ENCODE measurements around the gene AGO3. TPM values are rescaled to one million over a fixed set of nuclear protein-coding genes. Genes with fewer than 3 reads are reported as not detected.

Gene AGO3
- total RNA-seq, 1 experiment from 2014 or later, result 50.1 TPM

GRCh38 chr1:35923791-35924221 is 7.1 kb upstream of the AGO3 start:
- CTCF ChIA-PET, result no interaction called here
- Histone ChIP-seq H3K36me3 (ENCODE audit: low read depth) (no peaks in the 10 kb centered on the region), H3K79me2 (ENCODE audit: low read depth) (no peaks in the 10 kb centered on the region), H3F3A (ENCODE audit: insufficient read depth, low read depth) (peaks cover 8% of the 10 kb centered on the region; the same call in 1 of the 2 replicates), H4K20me1 (ENCODE audit: insufficient read depth) (no peaks in the 10 kb centered on the region), H3K27ac (no peak overlapping the region), H3K4me3 (no peak overlapping the region), H3K9me3 (ENCODE audit: insufficient read depth, low read depth) (no peaks in the 10 kb centered on the region), H3K27me3 (ENCODE audit: insufficient read depth, low read depth) (no peaks in the 10 kb centered on the region), H3K4me2 (no peak overlapping the region), H3K4me1 (replicated peaks; ENCODE audit: insufficient read depth) (no peaks in the 10 kb centered on the region), H3K9me2 (ENCODE audit: insufficient read depth) (no peaks in the 10 kb centered on the region), H2AFZ (no peak overlapping the region)
- no peak for TF ChIP-seq EZH2 (IDR thresholded peaks at IDR 0.05; ENCODE audit: low read depth)
- TF ChIP-seq CTCF (conservative IDR thresholded peaks at IDR 0.05), result no peak
- intact Hi-C loops (cut with micrococcal nuclease; ENCODE audit: unreplicated experiment), result no loop called here
- DNase-seq, result no peak
- BruUV-seq (replicated peaks), result no TSS peak
- POLR2A ChIA-PET (ENCODE audit: unreplicated experiment), result no interaction called here

- Histone ChIP-seq H3K4me1 (replicated peaks; ENCODE audit: insufficient read depth) (peaks cover 7% of the 10 kb centered on the region), H3K4me2 (no peak overlapping the region), H3K4me3 (no peak overlapping the region), H3F3A (ENCODE audit: insufficient read depth, low read depth) (peaks cover 15% of the 10 kb centered on the region), H3K27me3 (ENCODE audit: insufficient read depth, low read depth) (no peaks in the 10 kb centered on the region), H3K36me3 (ENCODE audit: low read depth) (no peaks in the 10 kb centered on the region), H2AFZ (no peak overlapping the region), H3K79me2 (ENCODE audit: low read depth) (0 out of 2 replicates have a peak, but pooled peaks cover 6% of the 10 kb centered on the region), H4K20me1 (ENCODE audit: insufficient read depth) (no peaks in the 10 kb centered on the region), H3K27ac (no peak overlapping the region), H3K9me2 (ENCODE audit: insufficient read depth) (no peaks in the 10 kb centered on the region), H3K9me3 (ENCODE audit: insufficient read depth, low read depth) (no peaks in the 10 kb centered on the region)
- TF ChIP-seq EZH2 (IDR thresholded peaks at IDR 0.05; ENCODE audit: low read depth) (no peak), CTCF (conservative IDR thresholded peaks at IDR 0.05) (no peak)
- POLR2A ChIA-PET (ENCODE audit: unreplicated experiment), result no interaction called here
- BruUV-seq (replicated peaks), result no TSS peak
- no peak for DNase-seq
- CTCF ChIA-PET, result no interaction called here
- intact Hi-C loops (cut with micrococcal nuclease; ENCODE audit: unreplicated experiment), result no loop called here
These were observed 6.1 kb upstream of the AGO3 start for GRCh38 chr1:35924838-35925237.

GRCh38 chr1:35925741-35926140 is 5.2 kb upstream of the AGO3 start:
- H3K79me2 ChIP-seq (ENCODE audit: low read depth), result 0 out of 2 replicates have a peak, but pooled peaks cover 6% of the 10 kb centered on the region
- H3K27ac ChIP-seq, result no peak overlapping the region
- H2AFZ ChIP-seq, result no peak overlapping the region
- TF ChIP-seq EZH2 (IDR thresholded peaks at IDR 0.05; ENCODE audit: low read depth) (no peak), CTCF (conservative IDR thresholded peaks at IDR 0.05) (no peak)
- H3K36me3 ChIP-seq (ENCODE audit: low read depth), result no peaks in the 10 kb centered on the region
- peaks cover 22% of the 10 kb centered on the region for H3F3A ChIP-seq (ENCODE audit: insufficient read depth, low read depth)
- no peak overlapping the region for H3K4me3 ChIP-seq
- H3K9me3 ChIP-seq (ENCODE audit: insufficient read depth, low read depth), result no peaks in the 10 kb centered on the region
- CTCF ChIA-PET, result no interaction called here
- no peaks in the 10 kb centered on the region for H3K9me2 ChIP-seq (ENCODE audit: insufficient read depth)
- H4K20me1 ChIP-seq (ENCODE audit: insufficient read depth), result no peaks in the 10 kb centered on the region
- DNase-seq, result no peak
- intact Hi-C loops (cut with micrococcal nuclease; ENCODE audit: unreplicated experiment), result no loop called here
- peaks cover 8% of the 10 kb centered on the region for H3K4me1 ChIP-seq (replicated peaks; ENCODE audit: insufficient read depth)
- POLR2A ChIA-PET (ENCODE audit: unreplicated experiment), result no interaction called here
- H3K27me3 ChIP-seq (ENCODE audit: insufficient read depth, low read depth), result no peaks in the 10 kb centered on the region
- BruUV-seq (replicated peaks), result no TSS peak
- H3K4me2 ChIP-seq, result no peak overlapping the region
